Cardiac fibroblast (primary cell): ENCODE measurements around the gene HEXA.
"Not testable (repeated sequence)": the region's sequence is repeated elsewhere in the genome, so short reads cannot be mapped to it uniquely, and the experiment has no call there.

ENCODE experiments used
- DNase-seq, 2 donors: peaks; one replicate each; pipeline versions ENCODE4 v3.0.0 to v3.0.0-alpha.2; 2010; ENCODE audit warnings: low read depth in 2 of 2
- H3K4me3 ChIP-seq, 2 donors: replicated peaks in 1 of 2; 1 replicate in 1 of 2; 2 replicates in 1 of 2; pipeline ENCODE4 v1.5.1; 2011; ENCODE audit warnings: low read depth in 2 of 2, low read length in 2 of 2, mild to moderate bottlenecking in 2 of 2, moderate library complexity in 1 of 2
- CTCF ChIP-seq: IDR thresholded peaks from one replicate; pipeline ENCODE4 v1.5.1; 2011; ENCODE audit warnings: low read depth, mild to moderate bottlenecking, low read length, inconsistent platforms

Gene HEXA

GRCh38 chr15:72411111-72411510 is 35.3 kb upstream of the HEXA start:
- no peak for TF ChIP-seq CTCF
- no peak for DNase-seq
- H3K4me3 ChIP-seq = no peak overlapping the region

GRCh38 chr15:72406936-72407335 is 31.1 kb upstream of the HEXA start:
- no peak overlapping the region for H3K4me3 ChIP-seq
- no peak for TF ChIP-seq CTCF
- no peak for DNase-seq

- no peak overlapping the region for H3K4me3 ChIP-seq
- DNase-seq = no peak
- TF ChIP-seq CTCF = no peak
Observed at GRCh38 chr15:72404841-72405240, 29.0 kb upstream of the HEXA start.

- no peak overlapping the region for H3K4me3 ChIP-seq
- no peak for TF ChIP-seq CTCF
Observed at GRCh38 chr15:72404356-72404755, 28.5 kb upstream of the HEXA start.

GRCh38 chr15:72402726-72403125 is 26.9 kb upstream of the HEXA start:
- no peak overlapping the region for H3K4me3 ChIP-seq
- TF ChIP-seq CTCF = no peak
- DNase-seq = no peak

More at GRCh38 chr15:72404356-72404755, 28.5 kb upstream of the HEXA start:
- DNase-seq = no peak

- no peak for DNase-seq
- no peak for TF ChIP-seq CTCF
- no peak overlapping the region for H3K4me3 ChIP-seq
Observed at GRCh38 chr15:72398648-72399047, 22.8 kb upstream of the HEXA start.

GRCh38 chr15:72397796-72398588 is 22.2 kb upstream of the HEXA start, which contains the start of gene TMEM202:
TMEM202 (plus strand) TSS chr15:72398305; CDS start chr15:72398327, 22 bp downstream.
- H3K4me3 ChIP-seq = no peak within 1 kb of the TSS
- no peak for TF ChIP-seq CTCF
- DNase-seq = no peak

- not testable (repeated sequence) for DNase-seq, H3K4me3 ChIP-seq
Observed at GRCh38 chr15:72396331-72396730, 20.5 kb upstream of the HEXA start.
